NCI-H2196 treated with DMSO at 0.1 percent for 48 hours (cell line): ENCODE measurements around the gene OLR1.

ENCODE experiments used
- DNase-seq: peaks from one replicate; lab custom pipeline; 2025; ENCODE audit not compliant: unreplicated experiment; lab: John Stamatoyannopoulos, UW

The OLR1 gene

DNA sequence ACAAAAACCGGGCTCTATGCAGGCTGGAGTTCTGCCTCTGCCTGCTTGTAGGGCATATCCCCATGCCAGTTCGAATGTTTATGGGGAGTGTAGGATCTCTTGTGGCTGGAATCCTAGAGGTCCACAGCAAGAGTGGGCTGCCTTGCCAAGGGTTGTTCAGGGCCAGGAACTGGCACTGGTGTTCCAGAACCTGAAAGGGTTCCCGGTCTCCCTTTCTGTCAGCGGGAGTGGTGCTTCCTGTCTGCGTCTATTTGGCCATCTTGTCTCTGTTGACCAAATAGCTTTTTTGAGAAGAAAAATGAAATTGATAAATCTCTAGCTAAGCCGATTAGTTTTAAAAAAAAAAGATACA, 17.8 kb downstream of the OLR1 start:
- DNase-seq = no peak

DNA sequence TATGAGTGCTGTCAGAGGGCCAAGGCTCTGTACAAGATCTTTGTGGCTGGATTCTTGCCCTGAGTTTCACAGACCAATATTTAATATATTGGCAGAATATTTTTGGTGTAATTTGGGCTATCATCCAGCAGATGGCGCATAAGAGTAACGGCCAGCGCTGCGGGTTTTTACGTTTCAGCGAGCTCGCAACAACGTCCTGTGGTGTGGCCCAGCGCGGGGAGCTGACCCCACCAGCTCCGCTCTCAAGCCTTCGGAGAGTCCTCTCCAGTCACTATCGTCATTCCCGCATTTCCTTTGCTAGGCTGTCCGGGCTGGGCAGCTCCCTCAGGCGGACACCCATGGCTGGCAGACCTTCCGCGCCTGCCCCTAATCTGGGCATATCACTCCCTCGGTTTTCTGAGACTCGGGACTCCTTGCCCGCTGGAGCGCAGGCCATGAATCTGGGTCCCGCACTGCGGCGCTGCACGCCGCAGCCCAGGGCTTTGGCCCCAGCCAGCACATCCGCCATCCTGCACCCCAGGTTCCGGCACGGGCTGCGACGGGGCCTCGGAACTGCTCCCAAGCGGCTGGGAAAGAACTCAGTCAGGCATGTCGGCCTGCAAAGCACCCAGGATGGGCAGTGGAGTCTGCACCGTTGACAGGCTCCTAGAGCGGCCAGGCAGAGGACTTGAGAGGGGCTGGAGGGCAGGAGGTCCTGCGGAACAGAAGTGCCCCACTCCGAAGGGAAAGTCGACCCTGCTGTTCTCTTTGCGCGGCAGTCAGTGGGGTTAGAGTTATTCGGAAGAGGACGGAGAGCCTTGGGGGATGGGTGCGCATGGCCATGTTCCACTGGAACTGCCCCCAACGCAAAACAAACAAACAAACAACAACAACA, 18.4 kb downstream of the OLR1 start:
- DNase-seq = peak; percentile 9

DNA sequence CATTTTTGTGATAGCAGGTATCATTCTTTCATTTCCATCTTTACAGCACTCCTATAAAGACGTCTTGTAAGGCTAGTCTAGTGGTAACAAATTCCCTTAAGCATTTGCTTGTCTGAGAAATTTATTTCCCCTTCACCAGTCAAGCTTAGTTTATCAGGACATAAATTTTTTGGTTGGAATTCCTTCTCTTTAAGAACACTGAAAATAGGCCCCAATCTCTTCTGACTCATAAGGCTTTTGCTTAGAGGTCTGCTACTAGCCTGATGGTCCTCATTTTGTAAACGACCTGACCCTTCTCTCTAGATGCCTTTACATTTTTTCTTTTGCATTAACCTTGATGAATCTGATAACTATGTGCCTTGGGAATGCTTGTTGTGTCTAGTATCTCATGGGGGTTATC, 20.3 kb downstream of the OLR1 start:
- DNase-seq = no peak

- no peak for DNase-seq
Measured at GRCh38 chr12:10147714-10148403, 24.1 kb downstream of the OLR1 start.

DNA sequence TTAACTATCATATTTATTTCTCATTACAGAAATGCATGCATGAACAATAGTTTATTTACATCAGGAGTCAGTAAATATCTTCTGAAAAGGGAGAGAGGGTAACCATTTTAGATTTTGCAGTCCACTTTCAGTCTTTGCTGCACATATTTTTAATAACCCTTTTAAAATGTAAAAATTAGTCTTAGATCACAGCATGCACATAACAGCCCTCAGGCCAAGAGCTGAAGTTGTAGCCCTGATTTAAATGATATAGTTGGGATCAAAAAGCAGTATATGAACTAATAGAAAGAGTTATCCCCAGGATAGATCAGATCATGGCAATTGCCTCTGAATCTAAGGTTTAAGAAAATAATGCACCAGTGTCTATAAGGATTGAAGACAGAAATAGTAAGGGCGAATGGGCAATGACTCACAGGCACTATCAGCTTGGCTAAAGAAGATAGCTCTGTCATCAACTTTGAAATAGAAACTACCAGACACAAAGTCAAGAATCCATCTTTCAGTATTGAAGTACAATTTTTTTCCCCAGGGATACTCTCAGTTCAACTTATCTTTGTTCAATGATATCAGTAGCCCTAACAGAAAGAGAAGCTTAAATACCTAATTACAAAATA, 28.8 kb downstream of the OLR1 start:
- DNase-seq = no peak

GRCh38 chr12:10140001-10140400, 31.9 kb downstream of the OLR1 start:
- DNase-seq = no peak

GRCh38 chr12:10136637-10137205, 35.2 kb downstream of the OLR1 start:
- no peak for DNase-seq

DNA sequence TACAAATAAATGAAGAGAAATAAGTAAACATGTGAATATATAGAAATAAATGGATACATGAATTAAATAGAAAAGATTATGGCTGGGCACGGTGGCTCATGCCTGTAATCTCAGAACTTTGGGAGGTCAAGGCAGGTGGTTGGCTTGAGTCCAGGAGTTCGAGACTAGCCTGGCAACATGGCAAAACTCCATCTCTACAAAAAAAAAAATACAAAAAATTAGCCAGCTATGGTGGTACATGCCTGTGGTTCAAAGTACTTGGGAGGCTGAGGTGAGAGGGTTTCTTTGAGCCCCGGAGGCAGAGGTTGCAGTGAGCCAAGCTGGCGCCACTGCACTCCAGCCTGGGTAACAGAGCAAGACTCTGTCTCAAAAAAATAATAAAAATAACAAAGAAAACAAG, 36.8 kb downstream of the OLR1 start:
- DNase-seq = no peak

- DNase-seq = no peak
Measured at GRCh38 chr12:10132850-10133370, 39.0 kb downstream of the OLR1 start.

DNA sequence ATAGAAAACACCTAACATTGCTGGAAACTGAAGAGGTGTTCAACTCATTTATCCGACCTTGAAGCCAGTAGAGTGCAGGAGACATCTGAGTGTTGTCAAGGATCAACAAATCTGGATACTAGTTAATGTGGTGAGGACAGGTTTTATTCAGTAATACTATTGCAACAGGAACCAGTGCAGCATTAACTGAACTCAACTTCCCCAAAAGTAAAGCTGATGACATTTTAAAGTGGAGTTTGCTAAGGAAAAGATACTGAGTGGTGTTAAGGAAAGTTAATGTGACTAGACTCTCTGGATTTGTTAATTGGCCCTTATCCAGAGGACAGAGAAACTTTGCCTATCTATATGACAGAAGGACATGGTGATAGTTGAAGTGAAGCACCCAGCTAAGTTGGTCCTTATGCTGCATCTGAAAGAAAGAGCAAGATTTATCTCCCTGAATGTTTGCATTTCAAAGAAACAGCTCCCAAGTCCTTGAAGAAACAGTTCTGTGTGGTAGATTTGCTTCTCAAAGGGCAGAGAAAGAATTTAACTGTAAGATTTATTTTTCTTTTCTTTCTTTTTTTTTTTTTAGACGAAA, 40.7 kb downstream of the OLR1 start:
- no peak for DNase-seq

- DNase-seq = no peak
Measured at GRCh38 chr12:10130042-10130441, 41.9 kb downstream of the OLR1 start, which contains the start of gene CLEC7A. Gene CLEC7A (minus strand): TSS chr12:10130199. CDS start chr12:10130082, 117 bp downstream.

- no peak for DNase-seq
Measured at GRCh38 chr12:10128687-10129086, 43.2 kb downstream of the OLR1 start.

DNA sequence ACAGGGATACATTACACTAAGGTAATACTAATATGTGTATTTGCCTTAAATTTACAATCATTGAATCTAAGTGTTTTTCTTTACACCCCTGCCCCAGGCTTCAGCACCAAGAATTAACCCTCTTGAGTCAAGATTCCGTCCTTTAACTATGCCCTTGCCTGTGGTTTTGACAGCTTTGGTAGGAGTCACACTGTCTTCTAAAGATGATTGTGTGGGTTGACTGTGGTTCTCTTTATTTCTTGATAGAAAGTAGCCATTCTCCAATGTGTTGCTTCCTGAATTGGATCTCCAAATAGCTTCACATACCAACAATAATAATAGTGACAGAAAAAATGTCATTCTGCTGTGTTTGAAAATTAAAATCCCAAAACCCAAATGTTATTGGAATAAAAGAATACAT, 45.5 kb downstream of the OLR1 start:
- no peak for DNase-seq

DNA sequence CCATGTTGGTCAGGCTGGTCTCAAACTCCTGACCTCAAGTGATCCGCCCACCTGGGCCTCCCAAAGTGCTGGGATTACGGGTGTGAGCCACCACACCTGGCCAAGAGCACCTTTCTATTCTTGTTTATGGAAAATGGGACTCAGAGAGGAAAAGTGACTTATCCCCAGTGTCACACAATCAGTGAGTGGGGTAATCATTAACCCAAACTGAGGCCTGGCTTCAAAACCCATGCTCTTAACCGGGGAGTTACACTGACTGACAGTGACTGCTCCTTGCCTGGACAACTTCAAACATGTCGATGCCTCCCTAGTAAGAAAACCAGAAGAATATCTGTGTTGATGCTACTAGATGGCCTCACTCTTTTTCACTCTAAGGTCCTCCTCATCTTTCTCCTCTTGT, 49.2 kb downstream of the OLR1 start:
- no peak for DNase-seq

- no peak for DNase-seq
Measured at GRCh38 chr12:10121278-10121677, 50.7 kb downstream of the OLR1 start.

DNA sequence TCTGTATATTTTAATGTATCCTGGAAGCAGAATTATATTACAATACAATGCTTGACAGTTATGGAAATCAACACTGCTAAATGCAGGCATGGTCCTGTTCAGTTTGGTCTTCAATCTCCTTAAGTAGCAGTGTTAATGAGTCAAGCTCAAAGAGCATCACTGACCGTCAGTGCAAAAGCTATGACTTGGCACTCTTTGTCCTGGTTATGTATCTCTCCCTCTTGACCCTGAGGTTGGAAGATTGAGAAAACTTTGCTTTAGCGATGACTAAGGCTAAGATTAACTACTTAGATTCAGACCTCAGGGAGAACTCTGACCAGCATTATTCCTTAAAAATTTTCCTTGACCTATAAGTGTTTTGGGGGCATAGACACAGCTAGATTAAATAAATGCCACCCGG, 52.9 kb downstream of the OLR1 start:
- DNase-seq = no peak

DNA sequence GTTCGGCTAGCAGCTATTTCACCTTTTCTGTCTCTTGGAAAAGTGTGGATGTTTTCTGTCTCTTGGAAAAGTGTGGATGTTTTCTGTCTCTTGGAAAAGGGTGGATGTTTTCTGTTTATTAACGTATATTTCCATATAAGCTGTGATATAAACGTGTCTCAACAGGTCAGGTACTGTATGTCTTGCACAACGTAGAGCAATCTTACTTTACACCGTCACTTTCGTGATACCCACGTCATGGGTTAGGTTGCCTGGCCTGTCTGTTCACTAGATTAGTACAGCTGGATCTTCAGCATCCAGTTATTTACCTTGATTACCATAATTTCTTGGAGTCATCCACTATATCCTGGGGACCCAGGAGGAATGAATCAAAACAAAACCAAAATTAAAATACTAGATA, 56.0 kb downstream of the OLR1 start:
- no peak for DNase-seq

GRCh38 chr12:10115311-10115710, 56.6 kb downstream of the OLR1 start:
- DNase-seq = no peak

DNA sequence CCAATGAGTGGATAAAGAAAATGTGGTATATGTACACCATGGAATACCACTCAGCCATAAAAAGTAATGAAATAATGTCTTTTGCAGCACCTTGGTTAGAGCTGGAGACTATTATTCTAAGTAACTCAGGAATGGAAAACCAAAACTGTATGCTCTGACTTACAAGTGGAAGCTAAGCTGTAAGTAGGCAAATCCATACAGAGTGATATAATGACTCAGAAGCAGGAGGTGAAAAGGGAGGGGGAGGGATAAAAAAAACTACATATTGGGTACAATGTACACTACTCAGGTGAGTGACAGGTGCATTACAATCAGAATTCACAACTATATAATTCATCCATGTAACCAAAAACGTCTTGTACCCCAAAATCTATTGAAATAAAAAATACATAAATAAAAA, 58.0 kb downstream of the OLR1 start:
- no peak for DNase-seq

DNA sequence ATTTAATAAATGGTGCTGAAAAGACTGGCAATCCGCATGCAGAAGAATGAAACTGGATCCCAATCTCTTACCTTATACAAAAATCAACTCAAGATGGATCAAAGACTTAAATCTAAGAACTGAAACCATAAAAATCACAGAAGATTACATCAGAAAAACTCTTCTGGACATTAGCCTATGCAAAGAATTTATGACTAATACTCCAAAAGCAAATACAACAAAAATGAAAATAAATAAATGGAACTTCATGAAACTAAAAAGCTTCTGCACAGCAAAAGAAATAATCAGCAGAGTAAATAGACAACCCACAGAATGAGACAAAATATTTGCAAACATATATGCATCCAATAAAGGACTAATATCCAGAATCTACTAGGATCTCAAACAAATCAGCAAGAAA, 58.9 kb downstream of the OLR1 start:
- no peak for DNase-seq

DNA sequence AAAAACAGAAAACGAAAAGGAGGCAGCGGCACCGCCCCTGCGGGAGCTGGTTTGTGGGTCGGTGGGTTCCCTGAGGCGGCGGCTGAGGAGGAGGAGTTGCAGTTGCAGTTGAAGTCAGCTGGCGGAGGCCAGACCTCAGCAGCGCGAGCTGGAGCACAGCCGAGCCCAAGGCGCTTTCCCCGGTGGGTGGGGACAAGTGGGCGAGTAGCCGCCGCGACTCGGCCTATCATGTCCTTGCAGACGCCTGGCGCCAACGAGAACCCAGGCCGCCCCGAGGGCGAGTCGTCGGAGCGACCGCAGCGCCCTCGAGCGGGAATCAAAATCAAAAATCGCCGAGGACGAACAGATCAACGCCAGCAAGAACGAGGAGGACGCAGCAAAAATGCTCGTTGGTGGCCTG, 60.5 kb downstream of the OLR1 start:
- DNase-seq = no peak
